Sigmoid colon (tissue), 4 donors: Measurements from ENCODE around the gene HDAC9.

Experiments used
- CTCF ChIP-seq, 4 experiments: fragments of 450-650 bp in 3 of 4; fragments of 200-600 bp in 1 of 4; IDR thresholded peaks; one replicate each; pipeline ENCODE4 v1.5.1; 2016 to 2019; ENCODE audit warnings: antibody characterized with exemption in 4 of 4, mild to moderate bottlenecking in 3 of 4, moderate library complexity in 2 of 4
- EP300 ChIP-seq, 4 donors: sonication (generic); formaldehyde crosslinking; IDR thresholded peaks; one replicate each; pipeline ENCODE4 v1.6.1; 2017; ENCODE audit warnings: antibody characterized with exemption in 4 of 4
- POLR2A ChIP-seq, 2 donors: fragments of 450-650 bp; IDR thresholded peaks; one replicate each; pipeline ENCODE4 v1.6.1; 2016; ENCODE audit warnings: antibody characterized with exemption in 2 of 2, mild to moderate bottlenecking in 2 of 2, moderate library complexity in 2 of 2

GRCh38 chr7:18995270-18995671, 499.7 kb downstream of the HDAC9 start:
- TF ChIP-seq CTCF (IDR thresholded peaks at IDR 0.05) (no peak), POLR2A (IDR thresholded peaks at IDR 0.05) (no peak), EP300 (IDR thresholded peaks at IDR 0.05) (no peak)
